Activated T-cell treated with anti-CD3 and anti-CD28 coated beads for 48 hours (primary cell): ENCODE results near the gene RPRD1B.
"Not testable (repeated sequence)": the region's sequence is repeated elsewhere in the genome, so short reads cannot be mapped to it uniquely, and the experiment has no call there.

Experiments used
- DNase-seq: peaks from one replicate; pipeline ENCODE4 v3.0.0-alpha.2; 2020; ENCODE audit warnings: low read depth

RPRD1B gene

DNA sequence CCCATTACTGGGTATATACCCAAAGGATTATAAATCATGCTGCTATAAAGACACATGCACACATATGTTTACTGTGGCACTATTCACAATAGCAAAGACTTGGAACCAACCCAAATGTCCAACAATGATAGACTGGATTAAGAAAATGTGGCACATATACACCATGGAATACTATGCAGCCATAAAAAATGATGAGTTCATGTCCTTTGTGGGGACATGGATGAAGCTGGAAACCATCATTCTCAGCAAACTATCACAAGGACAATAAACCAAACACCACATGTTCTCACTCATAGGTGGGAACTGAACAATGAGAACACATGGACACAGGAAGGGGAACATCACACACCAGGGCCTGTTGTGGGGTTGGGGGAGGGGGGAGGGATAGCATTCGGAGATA is 73.8 kb downstream of the RPRD1B start:
- DNase-seq, result not testable (repeated sequence)

DNA sequence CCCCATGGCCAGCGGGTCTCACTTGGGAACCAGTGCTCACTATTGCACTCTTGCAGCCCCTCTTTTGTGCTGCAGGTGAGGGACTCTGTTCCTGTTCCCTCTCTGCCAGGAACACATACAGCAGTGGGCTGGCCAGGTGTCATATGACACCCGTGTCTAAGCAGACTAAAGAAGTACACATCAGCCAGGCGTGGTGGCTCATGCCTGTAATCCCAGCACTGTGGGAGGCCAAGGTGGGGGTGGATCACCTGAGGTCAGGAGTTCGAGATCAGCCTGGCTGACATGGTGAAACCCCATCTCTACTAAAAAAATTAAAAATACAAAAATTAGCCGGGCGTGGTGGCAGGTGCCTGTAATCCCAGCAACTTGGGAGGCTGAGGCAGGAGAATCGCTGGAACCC is 74.4 kb downstream of the RPRD1B start:
- DNase-seq, result not testable (repeated sequence)

GRCh38 chr20:38108438-38108985 is 75.0 kb downstream of the RPRD1B start:
- DNase-seq, result no peak

GRCh38 chr20:38108986-38109541 is 75.5 kb downstream of the RPRD1B start:
- no peak for DNase-seq

GRCh38 chr20:38109591-38110524 is 76.3 kb downstream of the RPRD1B start:
- DNase-seq, result no peak

- DNase-seq, result no peak
Measured at GRCh38 chr20:38110525-38111178, 77.1 kb downstream of the RPRD1B start.

GRCh38 chr20:38111366-38112232 is 78.1 kb downstream of the RPRD1B start:
- no peak for DNase-seq

- DNase-seq, result no peak
Measured at GRCh38 chr20:38112261-38112929, 78.8 kb downstream of the RPRD1B start.

GRCh38 chr20:38112930-38113294 is 79.4 kb downstream of the RPRD1B start:
- DNase-seq, result no peak

DNA sequence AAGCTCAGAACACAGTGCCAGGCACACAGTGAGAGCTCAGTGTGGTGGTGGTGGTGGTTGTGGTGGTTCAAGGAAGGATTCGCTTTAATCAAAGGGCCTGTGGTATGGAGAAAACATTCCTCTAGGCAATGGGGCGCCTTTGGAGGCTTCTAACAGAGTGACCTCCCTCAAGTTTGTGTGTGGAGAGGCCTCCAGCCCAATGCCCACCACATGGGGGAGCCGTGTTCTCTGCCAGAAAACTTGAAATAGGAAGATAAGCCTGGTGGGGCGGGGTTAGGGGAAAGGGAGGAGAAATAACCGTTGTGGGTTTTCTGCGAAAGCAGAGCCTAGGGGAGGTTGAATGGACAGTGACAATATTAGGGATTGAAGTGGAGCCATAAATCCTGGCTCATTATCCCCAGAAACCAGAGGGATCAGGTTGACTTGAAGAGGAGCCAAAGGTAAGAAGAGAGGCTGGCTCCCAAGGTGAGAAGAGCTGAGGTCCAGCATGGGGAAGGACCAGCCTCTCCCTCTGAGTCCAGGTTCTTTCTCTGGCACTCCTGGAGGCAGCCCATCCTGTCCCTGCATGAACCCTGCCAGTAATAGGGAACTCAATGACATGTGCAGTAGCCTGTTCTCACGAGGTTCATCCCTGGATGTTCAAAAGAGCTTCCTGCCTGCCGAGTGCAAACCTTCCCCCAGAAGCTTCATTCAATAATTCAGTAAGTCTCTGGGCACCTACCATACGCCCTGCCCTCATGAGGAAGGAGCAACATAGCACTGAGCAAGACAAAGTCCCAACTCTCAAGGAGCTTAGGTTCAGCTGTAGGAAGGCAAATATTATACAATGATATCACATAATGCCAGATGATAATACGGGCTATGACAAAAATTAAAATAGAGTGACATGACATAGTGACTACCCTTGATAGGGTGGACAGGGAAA is 80.1 kb downstream of the RPRD1B start:
- peak; percentile 10 for DNase-seq

DNA sequence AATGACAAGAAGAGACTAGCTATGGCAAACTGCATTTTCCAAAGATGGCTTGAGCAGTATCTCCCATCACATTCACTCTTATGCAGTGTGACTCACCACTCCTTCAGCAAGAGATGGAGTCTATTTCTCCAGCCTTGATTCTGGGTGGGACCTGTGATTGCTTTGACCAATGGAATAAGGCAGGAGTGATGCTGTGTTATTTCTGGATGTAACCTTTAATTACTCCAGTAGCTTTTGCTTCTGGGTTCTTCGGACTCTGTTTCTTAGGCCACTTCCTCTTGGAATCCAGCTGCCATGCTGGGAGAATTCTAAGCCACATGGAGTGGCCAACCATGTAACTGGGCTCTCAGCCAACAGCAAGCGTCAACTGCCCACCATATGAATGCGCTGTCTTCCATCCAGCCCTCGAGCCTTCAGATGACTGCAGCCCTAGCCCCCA is 80.8 kb downstream of the RPRD1B start:
- no peak for DNase-seq

GRCh38 chr20:38115205-38115604 is 81.7 kb downstream of the RPRD1B start:
- no peak for DNase-seq

- no peak for DNase-seq
Measured at GRCh38 chr20:38115896-38116295, 82.3 kb downstream of the RPRD1B start.

DNA sequence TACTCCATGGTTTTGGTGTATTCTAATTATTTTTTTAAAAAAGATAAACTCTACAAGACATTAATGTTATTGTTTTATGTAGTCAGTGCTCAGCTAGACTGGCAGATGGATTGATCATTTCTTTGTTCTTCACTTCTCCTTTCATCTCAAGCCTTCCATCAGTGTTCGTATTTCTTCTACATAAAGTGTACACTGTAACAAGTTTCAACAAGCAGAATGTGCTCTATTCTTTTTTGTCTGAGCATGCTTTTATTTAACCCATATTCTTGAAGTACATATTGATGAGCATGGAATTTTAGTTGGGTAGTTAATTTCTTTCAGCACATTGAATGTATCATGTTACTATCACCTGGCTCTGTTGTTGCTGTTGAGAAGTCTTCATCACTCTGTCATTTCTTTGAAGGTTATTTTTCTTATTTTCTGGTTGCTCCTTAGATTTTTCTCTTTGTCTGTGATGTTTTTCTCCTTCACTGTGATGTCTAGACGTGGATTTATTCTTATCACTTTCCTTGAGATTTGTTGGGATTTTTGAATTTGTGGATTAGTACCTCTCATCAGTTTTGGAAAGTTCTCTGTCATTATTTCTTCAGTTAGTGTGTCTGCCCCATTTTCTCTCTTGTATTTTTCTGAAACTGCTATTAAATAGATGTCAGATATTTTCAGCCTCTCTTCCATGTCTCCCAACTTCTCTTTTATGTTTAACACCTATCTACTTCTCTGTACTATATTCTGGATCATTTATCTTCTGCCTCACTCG is 83.0 kb downstream of the RPRD1B start:
- no peak for DNase-seq

DNA sequence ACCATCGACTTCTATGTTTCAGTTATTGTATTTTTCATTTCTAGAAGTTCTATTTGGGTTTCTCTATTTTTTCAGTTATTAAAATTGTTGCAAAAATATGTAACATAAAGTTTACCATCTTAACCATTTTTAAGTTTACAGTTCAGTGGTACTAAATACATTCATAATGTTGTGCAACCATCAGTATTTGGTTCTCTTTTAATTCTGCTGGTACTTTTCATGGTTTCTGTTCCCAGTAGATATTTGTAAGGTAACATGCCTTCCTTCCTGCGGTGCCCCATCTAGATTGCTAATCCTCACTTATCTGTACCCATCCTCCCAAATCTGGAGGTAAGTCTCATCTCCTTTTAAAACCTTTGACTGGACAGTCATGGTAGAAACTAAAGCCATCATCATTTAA is 83.7 kb downstream of the RPRD1B start:
- no peak for DNase-seq

DNA sequence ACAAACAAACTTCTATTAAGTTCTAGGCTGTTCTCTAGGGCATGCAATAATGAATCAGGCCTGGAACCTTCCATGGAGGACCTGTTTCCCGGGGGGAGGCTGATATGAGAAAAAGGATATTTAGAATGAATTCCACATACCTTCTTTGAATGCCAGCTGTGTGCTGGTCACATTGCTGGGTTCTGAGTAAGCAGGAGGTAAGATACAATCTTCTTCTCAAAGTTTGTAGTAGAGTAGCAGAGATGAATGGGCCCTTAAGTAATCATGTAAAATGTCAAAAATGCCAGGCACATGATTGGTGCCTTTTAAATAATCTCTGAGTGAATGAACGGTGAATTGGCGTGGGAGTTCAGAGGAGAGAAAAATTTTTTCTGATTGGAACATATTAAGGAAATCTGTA is 84.1 kb downstream of the RPRD1B start:
- DNase-seq, result no peak

GRCh38 chr20:38119446-38119845 is 85.9 kb downstream of the RPRD1B start:
- no peak for DNase-seq

- no peak for DNase-seq
Measured at GRCh38 chr20:38120625-38120988, 87.1 kb downstream of the RPRD1B start.

DNA sequence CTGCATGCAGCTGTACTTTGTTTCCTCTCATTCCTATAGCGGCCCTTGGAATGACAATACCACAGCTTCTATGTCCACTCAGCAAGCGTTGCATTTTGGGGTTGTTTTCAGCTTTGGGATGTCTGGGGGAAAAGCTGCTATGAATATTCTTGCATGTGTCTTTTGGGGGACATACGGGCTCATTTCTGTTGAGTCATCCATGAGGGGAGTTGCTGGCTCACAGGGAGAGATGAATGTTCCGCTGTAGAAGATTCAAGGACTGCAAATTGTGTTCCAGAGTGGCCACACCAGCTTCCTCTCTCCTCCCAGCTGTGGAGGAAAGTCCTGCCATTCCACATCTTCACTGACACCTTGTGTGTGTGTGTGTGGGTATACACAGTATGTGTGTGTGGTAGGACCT is 88.2 kb downstream of the RPRD1B start:
- DNase-seq, result no peak
